Progenitor cell of endocrine pancreas (in vitro differentiated cells): ENCODE results near the gene CD101. TPM values are rescaled to one million over a fixed set of nuclear protein-coding genes. Genes with fewer than 3 reads are reported as not detected.

Experiments
- DNase-seq: peaks from one replicate; pipeline ENCODE4 v3.0.0; 2021; ENCODE audit warnings: low spot score; ENCODE audit not compliant: unreplicated experiment
- H3K27ac Mint-ChIP-seq: 2 replicates; pipeline ENCODE4 v1.8.0; 2021; ENCODE audit warnings: mild to moderate bottlenecking, moderate library complexity, mixed read lengths
- H3K27me3 Mint-ChIP-seq: 2 replicates; pipeline ENCODE4 v1.8.0; 2021; ENCODE audit warnings: mixed read lengths
- H3K36me3 Mint-ChIP-seq: 2 replicates; pipeline ENCODE4 v1.8.0; 2022; ENCODE audit warnings: mixed read lengths; ENCODE audit not compliant: insufficient read depth
- H3K4me1 Mint-ChIP-seq: 2 replicates; pipeline ENCODE4 v1.8.0; 2021; ENCODE audit warnings: low read depth, mixed read lengths
- H3K4me3 Mint-ChIP-seq: 2 replicates; pipeline ENCODE4 v1.8.0; 2021; ENCODE audit warnings: low read depth, mild to moderate bottlenecking, moderate library complexity, mixed read lengths
- H3K9me3 Mint-ChIP-seq: 2 replicates; pipeline ENCODE4 v1.8.0; 2021; ENCODE audit warnings: low read depth, mixed read lengths
- total RNA-seq: library from RNA; stranded (reverse); gene quantifications from 2 replicates; pipeline ENCODE4 v1.2.1, GENCODE V29; 2021
- TF ChIP-seq, protein P1 (sequence below): fragments of 200-600 bp; sonication (generic); IDR thresholded peaks from one replicate; pipeline ENCODE4 v1.5.0; 2021; ENCODE audit warnings: antibody characterized with exemption, mild to moderate bottlenecking; ENCODE audit not compliant: unreplicated experiment

CD101 gene
- total RNA-seq, 1 donor from 2014 or later: 2.8 TPM

DNA sequence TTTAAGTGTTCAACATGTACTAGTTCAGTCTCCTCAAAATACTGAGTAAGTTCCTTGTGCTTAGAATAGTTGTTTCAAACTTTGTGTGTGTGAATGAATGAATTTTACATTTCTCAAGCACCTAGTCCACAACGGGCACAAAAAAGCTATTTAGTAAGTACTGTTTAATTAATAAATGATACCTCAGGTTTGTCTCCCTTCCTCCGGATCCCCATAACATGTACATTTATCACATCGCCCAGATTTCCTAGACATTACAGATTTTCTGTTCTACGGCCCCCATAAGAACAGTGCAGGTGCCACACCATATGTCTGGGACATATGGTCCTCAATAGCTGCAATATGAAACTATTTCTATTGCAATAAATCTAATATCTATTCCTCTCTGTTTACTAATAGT is 57.2 kb downstream of the CD101 start:
- DNase-seq: no peak
- H3K9me3 Mint-ChIP-seq: no peaks in the 10 kb centered on the region
- no peak overlapping the region for H3K4me3 Mint-ChIP-seq
- H3K27ac Mint-ChIP-seq: no peak overlapping the region
- no peaks in the 10 kb centered on the region for H3K27me3 Mint-ChIP-seq
- peaks cover 2% of the 10 kb centered on the region for H3K36me3 Mint-ChIP-seq
- peaks cover 18% of the 10 kb centered on the region for H3K4me1 Mint-ChIP-seq
- TF ChIP-seq, protein P1, sequence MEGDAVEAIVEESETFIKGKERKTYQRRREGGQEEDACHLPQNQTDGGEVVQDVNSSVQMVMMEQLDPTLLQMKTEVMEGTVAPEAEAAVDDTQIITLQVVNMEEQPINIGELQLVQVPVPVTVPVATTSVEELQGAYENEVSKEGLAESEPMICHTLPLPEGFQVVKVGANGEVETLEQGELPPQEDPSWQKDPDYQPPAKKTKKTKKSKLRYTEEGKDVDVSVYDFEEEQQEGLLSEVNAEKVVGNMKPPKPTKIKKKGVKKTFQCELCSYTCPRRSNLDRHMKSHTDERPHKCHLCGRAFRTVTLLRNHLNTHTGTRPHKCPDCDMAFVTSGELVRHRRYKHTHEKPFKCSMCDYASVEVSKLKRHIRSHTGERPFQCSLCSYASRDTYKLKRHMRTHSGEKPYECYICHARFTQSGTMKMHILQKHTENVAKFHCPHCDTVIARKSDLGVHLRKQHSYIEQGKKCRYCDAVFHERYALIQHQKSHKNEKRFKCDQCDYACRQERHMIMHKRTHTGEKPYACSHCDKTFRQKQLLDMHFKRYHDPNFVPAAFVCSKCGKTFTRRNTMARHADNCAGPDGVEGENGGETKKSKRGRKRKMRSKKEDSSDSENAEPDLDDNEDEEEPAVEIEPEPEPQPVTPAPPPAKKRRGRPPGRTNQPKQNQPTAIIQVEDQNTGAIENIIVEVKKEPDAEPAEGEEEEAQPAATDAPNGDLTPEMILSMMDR: no peak

DNA sequence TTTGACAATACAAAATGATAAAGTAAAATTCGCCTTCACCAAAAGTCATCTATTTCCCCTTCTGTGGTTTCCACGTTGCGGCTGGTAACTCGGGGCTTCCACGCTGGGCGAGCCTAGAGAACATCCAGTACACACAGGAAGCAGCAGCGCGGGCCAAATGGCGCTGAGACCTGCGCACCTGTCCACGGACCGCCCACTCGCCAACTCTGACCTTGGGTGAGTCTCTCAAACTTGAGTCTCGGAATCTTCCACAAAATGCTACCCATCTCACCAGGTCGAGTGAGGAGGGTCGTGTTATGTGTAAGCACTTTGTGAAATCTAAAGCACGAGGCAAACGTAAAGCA is 57.7 kb downstream of the CD101 start:
- H3K4me3 Mint-ChIP-seq: no peak overlapping the region
- TF ChIP-seq, protein P1: no peak
- H3K9me3 Mint-ChIP-seq: no peaks in the 10 kb centered on the region
- H3K36me3 Mint-ChIP-seq: peaks cover 5% of the 10 kb centered on the region
- DNase-seq: peak; percentile 25
- H3K4me1 Mint-ChIP-seq: peaks cover 18% of the 10 kb centered on the region
- H3K27ac Mint-ChIP-seq: no peak overlapping the region
- H3K27me3 Mint-ChIP-seq: no peaks in the 10 kb centered on the region

DNA sequence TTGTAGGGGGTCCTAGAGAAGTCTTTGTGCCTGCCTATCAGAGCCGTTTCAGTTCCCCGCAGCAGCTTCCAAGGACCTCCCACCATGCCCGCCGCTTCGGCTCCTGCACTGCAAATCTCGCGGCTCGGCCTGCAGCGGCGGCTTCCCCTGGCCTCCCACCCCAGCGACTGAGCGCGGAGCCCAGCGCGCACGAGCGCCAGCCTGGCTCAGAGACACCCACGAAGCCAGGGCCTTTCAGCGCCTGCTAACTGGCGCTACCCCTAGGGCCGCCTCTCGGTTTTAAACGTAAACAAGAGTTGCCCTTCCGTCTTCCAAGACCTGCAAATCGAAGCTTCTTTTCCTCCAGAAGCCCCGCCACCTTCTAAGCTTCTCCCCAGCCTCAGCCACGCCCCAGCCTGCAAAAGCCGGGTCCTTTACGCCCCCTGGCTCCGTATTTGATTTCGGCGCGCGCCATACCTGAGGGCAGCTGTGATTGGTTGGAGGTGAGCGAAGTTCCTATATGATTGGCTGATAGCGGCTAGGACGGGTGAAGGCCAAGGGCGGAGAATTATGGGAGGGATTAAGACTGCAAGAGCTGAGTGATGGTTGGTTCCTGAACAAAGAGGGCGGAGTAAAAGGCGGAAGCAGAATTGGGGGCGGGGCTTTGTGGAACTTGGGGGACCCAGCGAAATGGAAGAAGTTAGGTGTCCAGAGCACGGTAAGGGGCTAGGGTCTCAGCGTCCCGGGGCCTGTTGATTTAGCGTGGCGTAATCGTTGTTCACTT is 58.3 kb downstream of the CD101 start, which contains the start of gene TTF2:
Gene TTF2, plus strand, starts transcription at position 649 of the 763 bp plus-strand sequence. Its CDS starts 21 bp downstream, at position 670.
- peak; percentile 92 for DNase-seq
- Mint-ChIP-seq H3K4me3 (no peak within 1 kb of the TSS), H3K4me1 (peaks cover 19% of the 10 kb centered on the region), H3K27me3 (no peaks in the 10 kb centered on the region), H3K27ac (no peak within 1 kb of the TSS), H3K36me3 (peaks cover 7% of the 10 kb centered on the region), H3K9me3 (no peaks in the 10 kb centered on the region)
- TF ChIP-seq, protein P1: peak; percentile 25

DNA sequence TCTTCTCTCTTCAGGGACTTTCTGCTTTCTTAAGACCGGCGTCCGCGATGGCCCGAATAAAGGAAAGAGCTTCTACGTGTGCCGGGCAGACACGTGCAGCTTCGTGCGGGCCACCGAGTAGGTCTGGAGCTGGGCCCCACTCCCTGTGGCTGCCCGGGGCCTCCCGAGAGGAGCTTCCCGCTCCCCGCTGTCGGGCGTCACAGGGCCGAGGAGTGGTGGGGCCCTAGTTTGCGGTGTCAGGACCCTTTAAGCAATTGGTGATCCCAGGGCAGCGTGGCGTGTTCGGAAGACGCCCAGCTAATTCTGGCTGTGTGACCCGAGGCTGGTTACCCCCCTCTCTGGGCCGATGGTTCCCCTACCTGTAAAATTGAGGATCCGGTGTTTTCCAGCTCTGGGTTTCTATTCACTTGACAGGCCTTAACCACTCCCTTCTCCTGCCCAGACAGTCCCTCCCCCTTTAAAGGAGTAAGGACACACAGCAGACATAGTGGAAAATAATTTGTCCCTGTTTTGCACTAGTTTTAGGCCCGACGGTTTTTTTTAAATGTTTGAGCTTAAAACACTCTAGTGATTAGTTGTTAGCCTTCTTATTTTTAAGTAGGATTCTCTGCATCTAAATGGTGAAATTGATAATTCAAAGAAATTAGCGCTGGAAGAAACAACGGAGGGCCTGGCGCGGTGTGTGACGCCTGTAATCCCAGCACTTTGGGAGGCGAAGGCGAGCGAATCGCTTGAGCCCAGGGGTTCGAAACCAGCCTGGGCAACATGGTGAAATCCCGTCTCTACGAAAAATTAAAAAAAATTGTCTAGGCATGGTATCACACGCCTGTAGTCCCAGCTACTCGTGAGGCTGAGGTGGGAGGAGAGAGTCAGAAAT is 59.1 kb downstream of the CD101 start:
- no peaks in the 10 kb centered on the region for H3K9me3 Mint-ChIP-seq
- DNase-seq: peak; percentile 21
- no peak overlapping the region for H3K27ac Mint-ChIP-seq
- peaks cover 19% of the 10 kb centered on the region for H3K4me1 Mint-ChIP-seq
- TF ChIP-seq, protein P1: no peak
- peaks cover 9% of the 10 kb centered on the region for H3K36me3 Mint-ChIP-seq
- no peak overlapping the region for H3K4me3 Mint-ChIP-seq
- no peaks in the 10 kb centered on the region for H3K27me3 Mint-ChIP-seq

DNA sequence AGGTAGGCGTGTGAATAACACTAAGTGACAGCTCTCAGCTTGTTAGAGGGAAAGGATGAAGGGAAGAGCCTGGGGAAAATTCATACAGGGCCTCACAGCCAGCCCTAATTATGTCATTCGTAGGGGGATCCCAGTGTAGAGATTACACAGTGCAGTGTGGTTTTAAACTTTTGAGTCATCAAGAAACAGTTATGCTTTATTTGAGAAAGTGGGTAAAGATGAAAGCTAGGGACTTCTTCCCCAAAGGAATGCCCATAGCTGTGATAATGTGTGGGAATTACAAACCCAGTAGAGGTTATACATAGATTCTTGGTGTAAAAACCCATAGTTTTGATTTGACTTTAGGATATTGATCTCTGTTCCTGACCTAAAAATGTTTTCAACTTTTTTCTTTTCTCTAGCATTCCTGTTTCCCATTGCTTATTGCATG is 60.4 kb downstream of the CD101 start:
- Mint-ChIP-seq H3K36me3 (peaks cover 11% of the 10 kb centered on the region), H3K27ac (no peak overlapping the region), H3K9me3 (no peaks in the 10 kb centered on the region), H3K27me3 (no peaks in the 10 kb centered on the region), H3K4me1 (peaks cover 19% of the 10 kb centered on the region), H3K4me3 (no peak overlapping the region)
- TF ChIP-seq, protein P1: no peak
- DNase-seq: no peak
